NOMO-1 treated with DMSO at 0.1 percent for 48 hours (cell line): Measurements from ENCODE around the gene RPL18.
A peak's percentile ranks its signal among the peaks of the same experiment; 100 is the strongest.
"Not testable (repeated sequence)": the region's sequence is repeated elsewhere in the genome, so short reads cannot be mapped to it uniquely, and the experiment has no call there.

Experiments used
- DNase-seq: peaks from one replicate; lab custom pipeline; 2025; ENCODE audit not compliant: unreplicated experiment; lab: John Stamatoyannopoulos, UW

Gene RPL18

DNA sequence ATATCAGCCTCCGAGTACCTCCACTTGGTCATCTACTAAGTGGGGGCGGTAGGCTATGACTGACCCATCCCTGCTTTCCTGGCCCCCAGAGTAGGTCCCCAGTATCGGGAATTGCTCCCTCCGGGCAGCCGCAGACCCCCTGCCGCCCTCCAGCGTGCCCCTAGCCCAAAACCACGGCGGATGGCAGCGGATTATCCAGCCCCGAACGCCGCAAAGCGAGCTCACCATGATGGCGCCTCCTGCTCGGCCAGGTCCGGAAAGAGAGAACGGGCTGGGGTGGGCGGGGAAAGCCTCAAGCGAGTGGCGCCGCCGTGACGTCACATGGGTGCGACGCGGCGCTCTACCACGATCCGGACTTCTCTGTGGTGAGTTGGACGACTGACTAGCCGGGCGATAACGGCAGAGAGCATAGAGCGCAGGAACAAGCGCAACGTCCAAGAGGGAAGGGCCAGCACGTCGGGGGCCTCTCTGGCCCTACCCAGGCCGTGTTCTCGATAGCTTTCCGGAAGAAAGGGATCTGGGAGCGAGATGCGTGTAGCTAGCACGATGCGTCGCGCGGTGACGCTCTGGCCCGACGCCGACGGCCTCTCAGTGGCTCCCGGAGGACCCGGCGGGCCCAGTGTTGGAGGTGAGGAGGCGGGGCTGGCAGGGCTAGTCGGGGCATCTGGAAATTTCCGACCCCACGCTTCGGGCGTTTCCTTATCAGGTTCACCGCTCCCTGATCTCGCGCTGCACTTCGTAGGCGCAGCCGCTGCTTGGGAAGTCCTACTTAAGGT lies at the start of gene RPL18, which contains the start of gene SPHK2:
Gene RPL18, minus strand, starts transcription at position 263 of the 776 bp plus-strand sequence. Its CDS starts 35 bp downstream, at position 228.
Gene SPHK2, plus strand, starts transcription at position 591 of the 776 bp plus-strand sequence. CDS start 1,009 bp downstream, outside the sequence.
- DNase-seq: peak; percentile 100

DNA sequence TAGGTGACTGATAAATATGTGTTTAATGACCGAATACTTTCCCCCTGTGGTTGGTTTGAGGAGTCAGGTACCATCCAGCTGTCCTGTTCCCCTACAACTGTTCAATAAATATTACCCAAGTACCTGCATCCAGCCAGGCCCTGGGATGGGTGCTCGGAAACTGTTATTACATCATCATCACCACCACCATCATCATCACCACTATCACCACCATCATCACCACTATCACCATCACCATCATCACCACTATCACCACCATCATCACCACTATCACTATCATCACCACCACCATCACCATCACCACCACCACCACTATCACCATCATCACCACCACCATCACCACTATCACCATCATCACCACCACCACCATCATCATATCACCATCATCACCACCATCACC lies 49.8 kb upstream of the RPL18 start:
- DNase-seq: no peak

DNA sequence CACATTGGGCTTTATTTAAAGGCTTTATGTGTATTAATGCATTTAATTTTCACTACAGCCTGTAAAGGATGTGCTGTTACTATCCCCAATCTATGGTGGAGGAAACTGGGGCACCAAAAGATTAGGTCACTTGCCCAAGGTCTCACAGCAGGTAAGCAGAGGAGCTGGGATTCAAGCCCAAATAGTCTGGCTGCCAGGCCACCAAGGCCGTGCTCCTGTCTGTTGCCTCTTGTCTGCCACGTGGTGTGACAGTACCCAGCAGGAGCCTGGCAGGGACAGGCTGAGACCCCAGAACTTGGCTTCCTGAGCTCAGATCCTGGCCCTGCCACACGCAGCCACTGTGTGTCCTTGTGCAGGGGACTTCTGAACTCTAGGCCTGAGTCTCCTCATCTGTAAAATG lies 49.4 kb upstream of the RPL18 start:
- DNase-seq: no peak

DNA sequence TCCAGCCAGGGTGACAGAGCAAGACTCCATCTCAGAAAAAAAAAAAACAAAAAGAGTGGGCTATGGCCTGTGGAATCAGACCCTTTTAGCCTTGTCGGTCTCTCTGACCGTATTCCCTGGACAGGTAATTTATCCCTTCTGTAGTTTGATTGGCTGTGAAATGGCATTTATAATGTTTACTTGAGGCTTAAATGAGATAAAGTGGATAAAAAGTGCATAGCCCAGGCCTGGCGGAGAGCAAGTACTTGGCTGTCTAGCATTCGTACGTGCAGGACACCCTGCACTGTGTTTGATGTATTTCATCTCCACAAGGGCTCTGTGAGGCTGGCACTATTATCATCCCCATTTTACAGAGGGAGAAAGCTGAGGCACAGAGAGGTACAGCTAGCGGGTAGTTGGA lies 46.8 kb upstream of the RPL18 start:
- no peak for DNase-seq

DNA sequence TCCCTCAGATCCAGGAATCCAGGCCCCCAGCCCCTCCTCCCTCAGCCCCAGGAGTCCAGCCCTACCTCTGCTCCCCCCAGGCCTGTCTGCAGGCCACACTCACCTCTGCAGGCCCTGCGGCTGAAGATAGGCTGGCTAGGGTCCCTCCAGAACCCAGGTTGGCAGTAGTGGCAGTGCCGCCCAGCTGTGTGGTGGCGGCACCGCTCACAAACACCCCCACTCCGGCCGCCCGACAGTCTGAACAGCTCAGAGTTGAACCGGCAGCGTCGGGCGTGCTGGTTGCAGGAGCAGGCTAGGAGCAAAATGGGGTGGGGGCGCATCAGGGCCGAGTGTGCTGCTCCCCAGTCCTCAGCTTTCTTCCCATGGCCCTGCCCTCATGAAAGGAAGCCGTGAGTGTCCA lies 45.5 kb upstream of the RPL18 start:
- DNase-seq: no peak

DNA sequence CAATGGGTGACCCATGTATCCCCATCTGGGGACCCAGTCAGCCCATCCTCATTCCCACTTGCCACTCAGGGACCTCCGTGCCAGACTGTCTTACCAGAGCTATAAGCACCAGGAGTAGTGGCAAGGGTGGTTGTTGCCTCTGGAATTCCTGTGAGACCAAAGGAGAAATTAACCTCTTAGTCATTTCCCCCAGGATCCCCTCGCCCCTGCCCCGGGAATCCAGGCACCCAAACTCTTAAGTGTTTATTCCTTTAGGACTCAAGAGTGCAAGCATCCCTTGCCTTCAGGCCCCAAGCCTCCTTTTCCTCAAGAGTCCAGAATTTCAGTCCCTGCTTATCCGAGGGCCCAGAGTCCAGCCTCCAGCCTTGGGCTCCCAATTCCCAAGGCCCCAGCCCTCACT lies 44.7 kb upstream of the RPL18 start:
- DNase-seq: no peak

DNA sequence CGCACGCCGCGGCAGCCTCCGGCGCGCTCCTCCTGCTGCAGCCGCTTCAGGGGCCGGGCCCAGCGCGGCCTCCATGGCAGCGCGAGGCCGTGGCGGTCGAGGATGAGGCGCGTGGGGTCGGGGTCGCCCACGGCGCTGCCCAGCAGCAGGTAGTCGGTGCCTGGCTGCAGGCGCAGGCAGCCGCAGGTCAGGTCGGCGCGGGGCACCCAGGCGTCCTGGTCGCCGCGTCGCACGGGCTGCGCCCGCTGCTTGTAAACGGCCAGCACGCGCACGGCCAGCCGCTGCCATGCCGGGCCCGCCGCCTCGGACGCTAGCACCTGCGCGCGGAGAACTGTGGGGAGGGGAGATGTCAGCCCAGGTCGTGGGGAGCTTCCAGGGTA lies 42.7 kb upstream of the RPL18 start:
- no peak for DNase-seq

DNA sequence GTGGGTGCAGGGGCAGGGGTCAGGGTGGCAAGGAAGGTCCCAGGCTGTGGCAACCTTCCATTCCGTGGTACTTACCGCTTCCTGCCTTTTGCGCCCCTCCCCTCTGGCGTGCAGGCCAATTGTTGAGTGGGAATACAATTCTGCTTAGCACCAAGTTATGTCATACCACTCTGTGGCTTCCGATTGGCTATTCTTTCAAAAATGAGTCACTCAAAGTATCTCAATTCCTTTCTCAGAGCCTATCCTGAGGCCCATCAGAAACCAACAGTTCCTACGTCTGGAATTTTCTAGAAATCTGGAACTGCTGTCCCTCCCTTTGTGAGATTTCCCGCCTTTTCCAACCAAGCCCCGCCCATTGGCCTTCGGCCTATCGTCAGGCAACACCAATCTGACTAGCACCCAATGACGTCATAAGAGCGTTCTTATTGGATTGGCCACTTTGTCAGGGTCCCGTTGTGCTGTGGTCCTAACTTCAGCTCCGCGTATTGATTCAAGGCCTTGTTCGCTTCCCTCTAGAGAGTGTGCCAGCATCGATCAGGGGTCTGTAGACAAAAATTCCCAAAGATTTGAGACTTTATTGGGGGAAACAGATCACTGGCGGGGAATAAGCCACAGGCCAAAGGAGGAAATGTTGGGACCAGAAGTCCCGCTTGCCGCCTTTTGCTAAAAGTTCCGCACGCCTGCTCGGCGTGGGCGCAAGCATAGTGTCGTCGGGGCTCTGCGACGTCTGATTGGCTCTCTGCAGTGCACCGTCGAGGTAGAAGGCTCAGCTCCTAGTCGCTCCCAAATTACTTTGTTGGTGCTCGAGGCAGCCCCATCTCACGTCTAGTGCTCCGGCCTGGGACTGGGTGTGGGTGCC lies 42.1 kb upstream of the RPL18 start:
- peak; percentile 91 for DNase-seq

DNA sequence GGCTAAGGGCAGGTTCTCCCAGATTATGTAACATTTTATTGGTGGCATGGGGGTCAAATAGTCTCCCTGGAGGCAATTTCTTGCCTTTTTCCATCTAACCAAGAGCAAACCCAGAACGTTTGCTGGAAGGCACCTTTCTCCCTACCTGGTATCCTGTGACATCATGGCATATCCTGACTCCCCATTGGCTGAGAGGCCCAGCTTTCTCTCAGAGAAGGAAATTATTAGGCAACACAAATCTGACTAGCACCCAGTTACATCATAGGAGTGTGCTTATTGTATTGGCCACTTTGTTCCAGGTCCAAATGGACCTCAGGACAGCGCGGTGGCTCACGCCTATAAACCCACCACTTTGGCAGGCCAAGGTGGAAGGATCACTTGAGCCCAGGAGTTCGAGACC lies 40.8 kb upstream of the RPL18 start:
- peak; percentile 42 for DNase-seq

DNA sequence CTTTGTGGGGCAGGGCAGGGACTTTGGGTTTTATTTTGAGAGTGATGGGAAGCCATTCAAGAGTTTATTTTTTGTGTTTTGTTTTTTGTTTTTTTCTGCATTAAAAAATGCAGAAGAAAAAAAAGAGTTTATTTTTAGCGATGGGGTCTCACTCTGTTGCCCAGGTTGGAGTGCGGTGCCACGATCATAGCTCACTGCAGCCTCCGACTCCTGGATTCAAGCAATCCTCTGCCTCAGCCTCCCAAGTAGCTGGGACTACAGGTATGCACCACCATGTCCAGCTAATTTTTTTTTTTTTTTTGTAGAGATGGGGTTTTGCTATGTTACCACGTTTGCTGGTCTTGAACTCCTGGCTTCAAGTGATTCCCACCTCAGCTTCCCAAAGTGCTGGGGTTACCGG lies 39.5 kb upstream of the RPL18 start:
- DNase-seq: no peak

DNA sequence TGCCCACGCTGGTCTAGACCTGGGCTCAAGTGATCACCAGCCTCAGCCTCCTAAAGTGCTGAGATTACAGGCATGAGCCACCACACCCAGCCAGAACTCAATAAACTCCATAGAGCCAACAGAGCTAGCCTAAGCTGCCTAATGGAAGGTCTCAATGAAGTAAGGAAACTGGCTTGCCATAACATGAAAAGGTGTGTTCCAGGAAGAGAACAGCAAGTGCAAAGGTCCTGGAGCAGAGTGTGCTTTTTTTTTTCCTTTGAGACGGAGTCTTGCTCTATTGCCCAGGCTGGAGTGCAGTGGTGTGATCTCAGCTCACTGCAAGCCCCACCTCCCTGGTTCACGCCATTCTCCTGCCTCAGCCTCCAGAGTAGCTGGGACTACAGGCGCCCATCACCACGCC lies 38.9 kb upstream of the RPL18 start:
- DNase-seq: not testable (repeated sequence)

DNA sequence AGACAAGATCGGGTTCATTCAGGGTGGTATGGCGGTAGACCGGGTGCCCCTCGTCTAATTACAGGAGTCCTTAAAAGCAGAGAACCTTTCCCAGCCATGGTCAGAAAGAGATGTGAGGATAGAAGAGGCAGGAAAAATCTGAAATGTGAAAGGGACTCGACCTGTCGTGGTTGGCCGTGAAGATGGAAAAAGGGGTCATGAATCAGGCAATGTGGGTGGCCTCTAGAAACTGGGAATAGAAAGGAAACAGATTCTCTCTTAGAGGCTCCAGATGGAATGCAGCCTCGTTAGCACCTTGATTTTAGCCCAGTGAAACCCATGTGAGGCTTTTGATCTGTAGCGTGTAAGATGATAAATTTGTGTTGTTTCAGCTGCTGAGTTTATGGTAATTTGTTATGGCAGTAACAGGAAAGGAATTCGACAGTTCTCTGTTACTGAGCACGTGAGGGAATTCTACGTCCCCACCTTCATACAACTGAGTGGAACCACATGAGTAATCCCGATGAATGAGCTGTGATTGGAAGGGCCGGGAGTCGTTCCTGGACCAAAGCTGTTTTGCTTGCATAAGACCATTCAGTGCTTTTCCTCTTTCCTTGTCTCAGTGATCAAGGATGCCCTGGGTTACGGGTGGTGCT lies 38.0 kb upstream of the RPL18 start:
- no peak for DNase-seq

DNA sequence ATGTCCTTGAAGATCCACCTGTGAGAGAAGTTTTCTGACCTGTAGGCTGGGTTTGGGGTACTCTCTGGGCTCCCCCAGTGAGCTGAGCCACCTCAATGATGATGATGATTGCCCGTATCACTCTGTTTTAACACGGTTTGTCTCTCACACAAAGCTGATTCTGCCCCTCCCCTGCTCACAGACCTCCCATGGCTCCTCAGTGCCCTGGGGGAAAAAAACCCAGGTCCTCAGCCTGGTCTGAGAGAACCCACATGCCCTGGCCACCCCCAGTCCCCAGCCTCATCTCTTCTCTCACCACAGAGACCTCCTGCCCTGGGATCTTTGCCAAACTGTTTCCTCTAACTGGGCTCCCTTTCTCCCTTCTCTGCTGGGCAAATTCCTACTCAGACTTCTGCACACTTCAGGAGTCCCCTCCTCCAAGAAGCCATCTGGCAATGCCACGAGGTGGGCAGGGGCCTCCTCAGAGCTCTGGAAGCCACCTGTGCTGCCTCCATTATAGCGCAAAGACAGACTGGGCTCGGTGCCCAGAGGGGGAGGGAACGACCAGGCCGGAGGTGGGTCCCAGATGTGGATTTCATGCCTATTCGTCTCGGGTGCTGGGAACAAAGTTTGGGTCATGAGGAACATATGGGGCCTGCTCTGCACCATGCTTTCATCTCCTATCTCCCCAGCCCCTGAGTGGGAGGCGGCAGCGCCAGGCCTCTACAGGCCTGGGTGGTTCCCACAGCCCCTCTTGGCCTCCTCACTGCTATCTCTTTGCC lies 35.5 kb upstream of the RPL18 start:
- DNase-seq: no peak

DNA sequence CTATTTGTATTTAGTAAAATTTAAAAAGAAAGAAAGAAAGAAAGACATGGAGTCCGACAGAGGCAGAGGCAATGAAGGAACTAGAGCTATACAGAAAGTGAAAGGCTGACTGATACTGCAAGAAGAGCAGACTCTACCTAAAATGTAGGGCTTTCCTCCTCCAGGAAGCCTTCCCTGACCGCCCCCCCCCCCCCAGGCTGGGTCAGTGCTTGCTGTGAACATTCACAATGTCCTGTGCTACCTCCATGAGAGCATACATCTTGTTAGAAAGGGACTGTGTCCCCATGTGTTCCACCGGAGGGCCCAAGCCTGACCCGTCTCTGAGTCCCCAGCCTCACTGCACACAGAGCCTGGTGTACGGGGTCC lies 32.7 kb upstream of the RPL18 start:
- no peak for DNase-seq

DNA sequence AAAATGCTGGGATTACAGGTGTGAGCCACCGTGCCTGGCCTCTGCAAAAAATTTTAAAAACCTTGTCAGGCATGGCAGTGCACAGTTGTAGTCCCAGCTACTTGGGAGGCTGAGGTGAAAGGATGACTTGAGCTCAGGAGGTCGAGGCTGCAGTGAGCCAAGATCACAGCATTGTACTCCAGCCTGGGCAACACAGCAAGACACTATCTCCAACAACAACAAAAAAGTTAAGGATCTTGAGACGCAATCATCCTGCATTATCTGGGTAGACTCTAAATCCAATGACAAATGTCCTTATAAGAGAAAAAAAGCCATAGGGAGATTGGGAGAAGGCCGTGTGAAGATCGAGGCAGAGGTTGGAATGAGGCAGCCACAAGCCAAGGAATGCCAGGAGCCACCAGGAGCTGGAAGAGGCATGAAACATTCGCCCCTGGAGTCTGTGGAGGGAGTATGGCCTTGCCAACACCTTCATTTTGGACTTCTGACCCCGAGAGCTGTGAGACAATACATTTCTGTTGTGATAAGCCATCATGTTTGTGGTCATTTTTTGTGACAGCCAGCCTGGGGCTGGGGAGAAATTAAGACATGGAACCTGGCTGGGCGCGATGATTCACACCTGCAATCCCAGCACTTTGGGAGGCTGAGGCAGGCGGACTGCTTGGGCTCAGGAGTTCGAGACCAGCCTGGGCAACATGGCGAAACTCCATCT lies 32.1 kb upstream of the RPL18 start:
- DNase-seq: no peak

DNA sequence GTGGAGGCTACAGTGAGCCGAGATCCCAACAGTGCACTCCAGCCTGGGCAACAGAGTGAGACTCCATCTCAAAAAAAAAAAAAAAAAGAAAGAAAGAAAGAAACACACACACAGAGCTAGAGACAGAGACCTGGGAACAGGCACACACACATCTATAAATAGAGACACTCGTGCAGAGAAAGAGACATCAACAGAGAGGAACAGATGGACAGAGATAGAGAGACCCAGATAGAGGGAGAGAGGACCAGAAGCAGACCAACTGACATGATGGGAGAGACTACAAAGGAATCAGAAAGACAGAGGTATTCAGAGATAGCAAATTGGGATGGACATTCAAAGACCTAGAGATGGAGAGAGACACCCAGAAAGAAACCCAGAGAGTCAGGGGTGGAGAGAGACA lies 29.2 kb upstream of the RPL18 start:
- no peak for DNase-seq

DNA sequence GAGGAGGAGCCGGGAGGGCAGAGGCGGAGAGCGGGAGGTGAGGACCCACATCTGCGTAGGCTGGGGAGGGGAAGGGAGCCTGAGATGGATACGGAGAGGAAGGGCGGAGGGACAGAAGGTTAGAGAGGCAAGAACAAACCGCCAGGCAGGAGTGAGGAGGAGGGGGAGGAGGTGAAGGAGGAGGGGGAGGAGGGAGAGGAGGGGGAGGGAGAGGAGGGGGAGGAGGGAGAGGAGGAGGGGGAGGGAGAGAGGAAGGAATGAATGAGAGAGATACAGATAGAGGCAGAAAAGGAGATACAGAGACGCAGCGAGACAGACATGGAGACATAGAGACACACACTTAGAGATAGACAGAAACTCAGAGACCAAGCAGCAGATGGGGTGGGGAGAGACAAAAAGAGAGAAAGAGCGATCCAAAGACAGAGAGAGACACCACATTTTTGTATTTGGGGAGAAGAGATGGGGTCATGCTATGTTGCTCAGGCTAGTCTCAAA lies 27.8 kb upstream of the RPL18 start:
- no peak for DNase-seq

DNA sequence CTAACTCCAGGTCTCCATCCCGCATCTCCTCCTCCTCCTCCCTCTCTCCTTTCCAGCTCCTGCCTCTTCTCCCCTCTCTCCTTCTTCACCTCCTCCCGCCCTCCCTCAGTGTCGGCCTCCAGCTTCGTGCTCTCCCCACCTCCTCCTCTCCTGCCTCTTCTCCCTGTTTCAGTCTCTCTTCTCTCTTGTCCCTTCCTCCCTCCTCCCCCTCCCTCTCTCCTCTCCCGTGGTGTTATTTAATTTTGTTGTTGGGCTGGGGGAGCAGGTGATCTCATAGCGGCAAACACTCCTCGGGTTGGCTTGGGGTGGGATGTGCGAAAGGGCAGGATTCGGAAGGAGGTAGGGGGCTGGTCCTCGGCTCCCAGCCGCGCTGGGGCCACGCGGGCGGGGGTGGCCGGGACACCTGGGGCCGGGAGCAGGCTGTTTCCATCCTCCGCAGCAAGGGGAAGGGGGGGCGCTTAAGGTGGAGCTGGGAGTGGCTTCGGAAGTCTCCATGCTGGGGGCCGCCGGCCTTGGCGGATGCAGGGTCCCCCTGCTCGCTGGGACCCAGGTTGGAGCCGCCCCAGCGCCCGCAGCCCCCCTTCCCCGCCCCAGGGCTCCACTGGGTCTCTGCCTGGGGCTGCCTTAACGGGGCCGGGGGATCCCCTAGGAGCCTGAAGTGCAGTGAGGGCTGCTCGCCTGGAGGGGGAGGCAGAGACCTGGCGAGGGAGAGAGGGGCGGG lies 27.2 kb upstream of the RPL18 start, which contains the start of gene CA11:
Gene CA11, minus strand, starts transcription at position 187 of the 721 bp plus-strand sequence. CDS start 555 bp downstream, outside the sequence.
- DNase-seq: peak; percentile 86

DNA sequence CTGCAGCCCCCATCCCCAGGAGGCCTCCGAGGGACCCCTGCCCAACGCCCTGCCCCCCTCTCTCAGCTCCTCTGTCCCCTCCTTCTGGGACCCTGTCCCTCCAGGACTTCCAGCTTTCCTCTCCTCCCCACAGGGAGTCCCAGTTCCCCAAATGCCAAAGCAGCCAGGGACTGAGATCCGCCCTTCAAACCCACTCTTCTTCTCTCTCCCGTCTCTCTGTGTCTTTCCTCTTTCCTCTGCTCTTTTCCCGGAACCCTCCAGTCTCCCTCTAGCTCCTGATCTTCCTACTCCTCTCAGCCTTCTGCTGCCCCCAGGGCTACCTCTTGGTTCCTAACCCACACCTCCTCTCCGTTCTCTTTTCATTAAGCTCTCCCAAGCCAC lies 26.6 kb upstream of the RPL18 start:
- no peak for DNase-seq
